Measurements from ENCODE around the gene KRTAP10-5. TPM values are rescaled to one million over a fixed set of nuclear protein-coding genes. Genes with fewer than 3 reads are reported as not detected.

KRTAP10-5 gene
- polyA plus RNA-seq, 2 of the 4 experiments (the other 2 are of a cell fraction), result not detected

DNA sequence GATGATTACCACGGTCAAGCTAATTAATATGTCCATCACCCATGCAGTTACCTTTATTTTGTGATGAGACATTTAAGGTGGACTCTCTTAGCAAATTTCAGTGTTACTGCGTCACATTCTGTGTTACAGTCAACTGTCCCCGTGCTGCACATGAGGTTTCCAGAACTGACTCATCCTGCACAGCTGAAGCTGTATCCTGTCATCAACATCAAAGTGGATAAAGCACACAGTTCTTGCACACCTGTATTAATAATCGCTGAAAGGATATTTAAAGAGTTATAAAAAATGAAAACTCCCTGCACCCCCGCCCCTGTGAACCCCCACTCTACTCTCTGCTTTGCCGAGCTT, 3.4 kb upstream of the KRTAP10-5 start (continued):
- TF ChIP-seq HOXB5 (CRISPR knock-in tag; IDR thresholded peaks at IDR 0.05), result no peak
- no peak for TF ChIP-seq E2F6 (IDR thresholded peaks at IDR 0.05; ENCODE audit: borderline replicate concordance, low read depth)

GRCh38 chr21:44583089-44583799, 2.8 kb upstream of the KRTAP10-5 start:
- Histone ChIP-seq H3K4me1 (no peaks in the 10 kb centered on the region), H3K27ac (no peak overlapping the region), H3K9me3 (peaks cover 12% of the 10 kb centered on the region; the same call in 2 of the 3 replicates), H3K4me3 (no peak overlapping the region), H3K4me2 (no peak overlapping the region)
- no peak for DNase-seq (ENCODE audit: low read depth in 1 of 2, low spot score in 1 of 2)
- no peak for FAIRE-seq
- 7% methylated on average over 11 of the region's 11 CpGs for WGBS (ENCODE audit: missing lambda C conversion rate)
- POLR2A ChIA-PET, result no interaction called here
- CTCF ChIA-PET, result interaction anchor here (1.0 kb wide), 1 partner anchor 159 kb away, joined by 4 read pairs; no protein-coding TSS in a partner anchor
- TF ChIP-seq NR3C1 (IDR thresholded peaks at IDR 0.05) (no peak), PHF8 (IDR thresholded peaks at IDR 0.05; ENCODE audit: borderline replicate concordance, low read depth) (no peak), E2F6 (IDR thresholded peaks at IDR 0.05; ENCODE audit: borderline replicate concordance, low read depth) (no peak), HOXA7 (CRISPR knock-in tag; IDR thresholded peaks at IDR 0.05) (no peak), ZNF302 (CRISPR knock-in tag; IDR thresholded peaks at IDR 0.05) (no peak), FOSB (CRISPR knock-in tag; IDR thresholded peaks at IDR 0.05) (no peak), FOXS1 (CRISPR knock-in tag; IDR thresholded peaks at IDR 0.05) (no peak), KDM5A (IDR thresholded peaks at IDR 0.05) (no peak), USF2 (IDR thresholded peaks at IDR 0.05) (no peak)
- ATAC-seq, result no peak

- ATAC-seq, result no peak
- WGBS (ENCODE audit: missing lambda C conversion rate), result 65% methylated on average over 15 of the region's 15 CpGs
- H3K4me1 ChIP-seq, result no peaks in the 10 kb centered on the region
- no peak overlapping the region for H3K27ac ChIP-seq
- no peak for DNase-seq (ENCODE audit: low read depth in 1 of 2, low spot score in 1 of 2)
- peaks cover 15% of the 10 kb centered on the region for H3K9me3 ChIP-seq
- no peak overlapping the region for H3K4me2 ChIP-seq
- POLR2A ChIA-PET, result no interaction called here
- TF ChIP-seq EHMT2 (IDR thresholded peaks at IDR 0.05; ENCODE audit: low read depth) (no peak), HOXB13 (CRISPR knock-in tag; IDR thresholded peaks at IDR 0.05; ENCODE audit: low read depth) (no peak), CTCF (IDR thresholded peaks at IDR 0.05) (no peak), BHLHE40 (IDR thresholded peaks at IDR 0.05; ENCODE audit: low read depth, low read length) (no peak), NFE2L2 (conservative IDR thresholded peaks at IDR 0.05; ENCODE audit: low read length) (no peak), MAX (IDR thresholded peaks at IDR 0.05) (no peak), CBX8 (IDR thresholded peaks at IDR 0.05) (no peak), BCL3 (IDR thresholded peaks at IDR 0.05) (no peak)
- no peak for FAIRE-seq
- H3K4me3 ChIP-seq, result no peak overlapping the region
- CTCF ChIA-PET, result no interaction called here
Measured at GRCh38 chr21:44582055-44582454, 1.7 kb upstream of the KRTAP10-5 start.
